Activated CD8-positive, alpha-beta memory T cell treated with anti-CD3 and anti-CD28 coated beads, Interleukin-2, amount 50 U/mL, for 4 hours (primary cell): ENCODE data around the gene HSPBAP1.

ENCODE experiments used
- DNase-seq: peaks from one replicate; pipeline ENCODE4 v3.0.0-alpha.2; 2020

HSPBAP1 gene

GRCh38 chr3:122793568-122794416 lies at the start of gene HSPBAP1:
Gene HSPBAP1, minus strand, starts transcription at chr3:122793831. Its CDS starts 151 bp downstream, at chr3:122793680.
- peak; percentile 90 for DNase-seq

GRCh38 chr3:122835590-122835989 lies 42.0 kb upstream of the HSPBAP1 start:
- DNase-seq: no peak

- no peak for DNase-seq
These were observed 34.6 kb upstream of the HSPBAP1 start for GRCh38 chr3:122828281-122828680.

GRCh38 chr3:122826278-122826677 lies 32.6 kb upstream of the HSPBAP1 start:
- no peak for DNase-seq

- DNase-seq: no peak
These were observed 31.8 kb upstream of the HSPBAP1 start for GRCh38 chr3:122825460-122825859.

GRCh38 chr3:122824465-122825381 lies 31.1 kb upstream of the HSPBAP1 start:
- no peak for DNase-seq

GRCh38 chr3:122816587-122816986 lies 23.0 kb upstream of the HSPBAP1 start:
- DNase-seq: no peak

GRCh38 chr3:122810734-122811133 lies 17.1 kb upstream of the HSPBAP1 start:
- no peak for DNase-seq

- no peak for DNase-seq
These were observed 10.3 kb upstream of the HSPBAP1 start for GRCh38 chr3:122803977-122804376.

- no peak for DNase-seq
These were observed 8.7 kb upstream of the HSPBAP1 start for GRCh38 chr3:122802323-122802722.

GRCh38 chr3:122800706-122801237 lies 7.1 kb upstream of the HSPBAP1 start:
- DNase-seq: no peak

GRCh38 chr3:122800031-122800430 lies 6.4 kb upstream of the HSPBAP1 start:
- no peak for DNase-seq

GRCh38 chr3:122799322-122799721 lies 5.7 kb upstream of the HSPBAP1 start:
- DNase-seq: no peak

GRCh38 chr3:122797291-122797690 lies 3.7 kb upstream of the HSPBAP1 start:
- DNase-seq: no peak

- DNase-seq: no peak
These were observed 2.1 kb upstream of the HSPBAP1 start for GRCh38 chr3:122795674-122796195.

- peak; percentile 68 for DNase-seq
These were observed 1.4 kb upstream of the HSPBAP1 start, which contains the start of gene SLC49A4 for GRCh38 chr3:122794779-122795673. Gene SLC49A4, plus strand, starts transcription at chr3:122795069. Its CDS starts 124 bp downstream, at chr3:122795193.

GRCh38 chr3:122794483-122794778 lies 800 bp upstream of the HSPBAP1 start:
- no peak for DNase-seq

- DNase-seq: no peak
These were observed 3.9 kb downstream of the HSPBAP1 start for GRCh38 chr3:122789585-122790273.

GRCh38 chr3:122787872-122788271 lies 5.8 kb downstream of the HSPBAP1 start:
- no peak for DNase-seq

GRCh38 chr3:122786066-122786465 lies 7.6 kb downstream of the HSPBAP1 start:
- no peak for DNase-seq

- no peak for DNase-seq
These were observed 8.4 kb downstream of the HSPBAP1 start for GRCh38 chr3:122785231-122785630.

GRCh38 chr3:122784436-122784835 lies 9.2 kb downstream of the HSPBAP1 start:
- no peak for DNase-seq
